HepG2 (cell line): ENCODE measurements around the gene TMEM167B. TPM values are rescaled to one million over a fixed set of nuclear protein-coding genes. Genes with fewer than 3 reads are reported as not detected.

ENCODE experiments used
- EP300 ChIP-seq, 3 experiments: sonication (generic) in 1 of 3; formaldehyde crosslinking in 1 of 3; IDR thresholded peaks; 2 replicates each; pipeline versions ENCODE4 v1.5.1 to v1.6.1; 2011 to 2020; ENCODE audit warnings: low read depth in 2 of 3, low read length in 2 of 3, borderline replicate concordance in 1 of 3, improper control_type of control experiment in 1 of 3, mild to moderate bottlenecking in 1 of 3, missing genetic modification reagents in 1 of 3, moderate library complexity in 1 of 3
- FOSL2 ChIP-seq: sonication (generic); formaldehyde crosslinking; IDR thresholded peaks from 2 replicates; pipeline ENCODE4 v1.4.0; 2020; ENCODE audit warnings: missing genetic modification reagents
- FOXO4 ChIP-seq: sonication (generic); formaldehyde crosslinking; conservative IDR thresholded peaks from 2 replicates; pipeline ENCODE4 v1.8.1; 2023; ENCODE audit warnings: missing genetic modification reagents
- HES4 ChIP-seq: sonication (generic); formaldehyde crosslinking; IDR thresholded peaks from 2 replicates; pipeline ENCODE4 v1.9.0; 2021; ENCODE audit warnings: mild to moderate bottlenecking, missing genetic modification reagents, borderline replicate concordance
- HNRNPUL1 ChIP-seq: fragments of 200-400 bp; formaldehyde crosslinking; IDR thresholded peaks from 2 replicates; pipeline ENCODE4 v1.6.1; 2017; ENCODE audit warnings: low read depth, mild to moderate bottlenecking, low read length, moderate library complexity
- IKZF5 ChIP-seq: IDR thresholded peaks from 2 replicates; pipeline ENCODE4 v1.6.1; 2018; ENCODE audit warnings: missing genetic modification reagents, mild to moderate bottlenecking, missing compliant biosample characterization
- JUN ChIP-seq: sonication (generic); formaldehyde crosslinking; IDR thresholded peaks from 2 replicates; pipeline ENCODE4 v1.4.0; 2020; ENCODE audit warnings: mild to moderate bottlenecking, missing genetic modification reagents
- KAT2B ChIP-seq: fragments of 150-350 bp; IDR thresholded peaks from 2 replicates; pipeline ENCODE4 v1.6.1; 2014; ENCODE audit warnings: low read depth, low read length, borderline replicate concordance
- KMT2B ChIP-seq: IDR thresholded peaks from 2 replicates; pipeline ENCODE4 v1.6.1; 2016; ENCODE audit warnings: missing genetic modification reagents, missing compliant biosample characterization
- MAFK ChIP-seq, 2 experiments: IDR thresholded peaks in 1 of 2; conservative IDR thresholded peaks in 1 of 2; 2 replicates each; pipeline ENCODE4 v1.6.1; 2011; ENCODE audit warnings: improper control_type of control experiment in 2 of 2, low read length in 2 of 2
- MBNL3 ChIP-seq: fragments of 250-450 bp; sonication (Bioruptor Pico); conservative IDR thresholded peaks from 2 replicates; pipeline ENCODE4 v1.8.0; 2022; ENCODE audit warnings: mild to moderate bottlenecking, inconsistent platforms
- NKX3-1 ChIP-seq: sonication (generic); formaldehyde crosslinking; IDR thresholded peaks from 2 replicates; pipeline ENCODE4 v1.5.0; 2020; ENCODE audit warnings: missing genetic modification reagents
- ONECUT2 ChIP-seq: sonication (generic); formaldehyde crosslinking; IDR thresholded peaks from 2 replicates; pipeline ENCODE4 v1.4.0; 2020; ENCODE audit warnings: missing genetic modification reagents
- PAX8 ChIP-seq: sonication (generic); formaldehyde crosslinking; IDR thresholded peaks from 2 replicates; pipeline ENCODE4 v1.8.0; 2022; ENCODE audit warnings: mild to moderate bottlenecking, missing genetic modification reagents, borderline replicate concordance
- PREB ChIP-seq: sonication (generic); formaldehyde crosslinking; IDR thresholded peaks from 2 replicates; pipeline ENCODE4 v1.4.0; 2020; ENCODE audit warnings: missing genetic modification reagents
- ZNF207 ChIP-seq: fragments of 450-650 bp; IDR thresholded peaks from 2 replicates; pipeline ENCODE4 v1.6.1; 2016; ENCODE audit warnings: antibody characterized with exemption, borderline replicate concordance
- ZNF33B ChIP-seq: sonication (generic); formaldehyde crosslinking; IDR thresholded peaks from 2 replicates; pipeline ENCODE4 v1.5.1; 2020; ENCODE audit warnings: mild to moderate bottlenecking, missing genetic modification reagents
- polyA plus RNA-seq, 8 experiments: library from polyadenylated mRNA; depleted of rRNA in 3 of 8; stranded (reverse) in 7 of 8; unstranded in 1 of 8; fragments of >200 nt; fragmentation: Illumina TruSeq in 4 of 8; extraction: Trizol in 4 of 8; gene quantifications; 2 replicates each; pipeline versions ENCODE4 v1.2.1 to v1.2.3, GENCODE V29; 2011 to 2016; ENCODE audit warnings: low read depth in 4 of 8, missing spikeins in 1 of 8, mixed read lengths in 1 of 8; ENCODE audit not compliant: insufficient read depth in 1 of 8
- total RNA-seq, 5 experiments: library from RNA; depleted of rRNA; stranded (reverse); fragments of >200 nt; fragmentation: Illumina TruSeq; extraction: Trizol; gene quantifications; 2 replicates each; pipeline ENCODE4 v1.2.3, GENCODE V29; 2016; ENCODE audit warnings: low read depth in 1 of 5
- TF ChIP-seq, protein P1 (sequence below): sonication (generic); formaldehyde crosslinking; IDR thresholded peaks from 2 replicates; pipeline ENCODE4 v1.8.1; 2023; ENCODE audit warnings: mild to moderate bottlenecking, moderate library complexity, missing genetic modification reagents
- TF ChIP-seq, protein P2 (sequence below): sonication (generic); formaldehyde crosslinking; IDR thresholded peaks from 2 replicates; pipeline ENCODE4 v1.5.1; 2020; ENCODE audit warnings: mild to moderate bottlenecking, moderate library complexity, missing genetic modification reagents

The TMEM167B gene
- total and polyA plus RNA-seq, 2 of the 13 experiments (the other 11 are each of a cell fraction or from before 2014, with no cell fraction given): 9.5 to 22.4 TPM

GRCh38 chr1:109090196-109091077, at the start of gene TMEM167B (continued):
- no peak for TF ChIP-seq PAX8
- no peak for TF ChIP-seq NKX3-1 (CRISPR knock-in tag)
- no peak for TF ChIP-seq ZNF207
- peak; percentile 36 to 40; a peak in 2 of 4 replicates for TF ChIP-seq EP300 (IDR thresholded peaks at IDR 0.05; ENCODE audit: low read depth in 2 of 2, low read length in 2 of 2)
- TF ChIP-seq EP300 (CRISPR knock-in tag; IDR thresholded peaks at IDR 0.05; ENCODE audit: borderline replicate concordance): peak; percentile 66
- no peak for TF ChIP-seq PREB (CRISPR knock-in tag)
- no peak for TF ChIP-seq KAT2B
- TF ChIP-seq IKZF5: peak; percentile 72
- no peak for TF ChIP-seq HNRNPUL1
- TF ChIP-seq MBNL3 (CRISPR knock-in tag): no peak
- TF ChIP-seq ONECUT2: no peak
- peak; percentile 62; the same call in 1 of the 2 replicates for TF ChIP-seq ZNF33B (CRISPR knock-in tag)
- peak; percentile 100 for TF ChIP-seq KMT2B
- TF ChIP-seq FOXO4 (CRISPR knock-in tag): no peak
- TF ChIP-seq FOSL2 (CRISPR knock-in tag): peak; percentile 73
- TF ChIP-seq MAFK (conservative IDR thresholded peaks at IDR 0.05 in 1 of 2, IDR thresholded peaks at IDR 0.05 in 1 of 2; ENCODE audit: low read length in 2 of 2): peak; percentile 24 to 63; a peak in 2 of 4 replicates
- TF ChIP-seq HES4: peak; percentile 52; the same call in 1 of the 2 replicates
- TF ChIP-seq, protein P1, sequence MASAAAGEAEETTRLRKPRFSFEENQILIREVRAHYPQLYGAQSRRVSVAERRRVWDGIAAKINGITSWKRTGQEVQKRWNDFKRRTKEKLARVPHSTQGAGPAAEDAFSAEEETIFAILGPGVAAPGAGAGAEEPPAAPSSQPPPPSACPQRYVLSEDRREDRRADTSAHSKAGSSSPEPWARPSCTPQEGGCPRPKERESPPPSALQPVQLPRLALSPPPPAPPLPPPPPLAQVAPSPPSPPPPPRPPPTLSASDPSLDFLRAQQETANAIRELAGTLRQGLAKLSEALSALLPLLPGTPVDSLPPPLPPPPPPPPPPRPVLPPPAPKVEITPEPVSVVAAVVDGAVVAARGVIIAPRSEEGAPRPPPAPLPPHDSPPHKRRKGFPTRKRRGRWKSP: peak; percentile 52; the same call in 1 of the 2 replicates
- TF ChIP-seq, protein P2, sequence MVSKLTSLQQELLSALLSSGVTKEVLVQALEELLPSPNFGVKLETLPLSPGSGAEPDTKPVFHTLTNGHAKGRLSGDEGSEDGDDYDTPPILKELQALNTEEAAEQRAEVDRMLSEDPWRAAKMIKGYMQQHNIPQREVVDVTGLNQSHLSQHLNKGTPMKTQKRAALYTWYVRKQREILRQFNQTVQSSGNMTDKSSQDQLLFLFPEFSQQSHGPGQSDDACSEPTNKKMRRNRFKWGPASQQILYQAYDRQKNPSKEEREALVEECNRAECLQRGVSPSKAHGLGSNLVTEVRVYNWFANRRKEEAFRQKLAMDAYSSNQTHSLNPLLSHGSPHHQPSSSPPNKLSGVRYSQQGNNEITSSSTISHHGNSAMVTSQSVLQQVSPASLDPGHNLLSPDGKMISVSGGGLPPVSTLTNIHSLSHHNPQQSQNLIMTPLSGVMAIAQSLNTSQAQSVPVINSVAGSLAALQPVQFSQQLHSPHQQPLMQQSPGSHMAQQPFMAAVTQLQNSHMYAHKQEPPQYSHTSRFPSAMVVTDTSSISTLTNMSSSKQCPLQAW (CRISPR knock-in tag): peak; percentile 82
- peak; percentile 73 for TF ChIP-seq JUN (CRISPR knock-in tag)
